ENCODE measurements around the gene MED15. TPM values are rescaled to one million over a fixed set of nuclear protein-coding genes. Genes with fewer than 3 reads are reported as not detected.
A peak's percentile ranks its signal among the peaks of the same experiment; 100 is the strongest.

The MED15 gene
- total RNA-seq, 1 donor from 2014 or later = 135 TPM

DNA sequence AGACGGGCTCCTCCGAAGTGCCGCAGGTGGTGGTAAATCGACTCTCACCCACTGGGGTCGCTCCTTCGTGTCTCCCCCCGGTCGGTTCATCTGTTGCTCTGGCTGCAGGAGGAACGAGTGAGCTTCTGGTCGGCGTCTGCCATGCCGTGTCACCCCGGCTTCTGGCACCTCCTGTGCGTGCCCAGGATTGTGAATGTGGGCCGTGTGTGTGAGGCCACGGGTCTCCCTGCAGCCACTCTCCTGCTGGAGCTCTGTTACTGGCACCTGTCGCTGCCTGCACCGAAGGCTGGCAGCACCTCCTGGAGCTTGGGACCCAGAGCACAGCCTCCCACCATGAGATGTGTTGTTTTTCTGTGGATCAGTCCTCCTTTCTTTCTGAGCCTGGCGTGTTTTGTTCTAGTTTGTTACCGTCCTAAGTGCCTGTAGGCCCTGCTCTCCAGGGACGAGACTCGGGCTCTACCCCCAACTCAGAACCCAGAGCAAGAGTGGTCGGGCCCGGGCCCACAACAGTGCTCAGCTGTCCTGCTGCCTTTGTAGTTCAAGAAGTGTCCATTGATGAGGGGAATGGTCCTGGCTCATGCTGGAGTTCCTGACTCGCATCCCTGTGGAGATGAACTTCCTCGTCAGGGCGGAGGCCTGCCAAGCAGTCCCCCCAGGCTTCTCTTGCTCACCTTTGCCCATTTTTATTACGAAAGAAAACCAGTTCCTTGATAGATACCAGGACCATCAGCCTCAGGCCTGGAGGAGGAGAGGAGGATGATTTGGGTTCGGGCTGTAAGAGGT lies 66.6 kb downstream of the MED15 start:
- TF ChIP-seq, protein P1, sequence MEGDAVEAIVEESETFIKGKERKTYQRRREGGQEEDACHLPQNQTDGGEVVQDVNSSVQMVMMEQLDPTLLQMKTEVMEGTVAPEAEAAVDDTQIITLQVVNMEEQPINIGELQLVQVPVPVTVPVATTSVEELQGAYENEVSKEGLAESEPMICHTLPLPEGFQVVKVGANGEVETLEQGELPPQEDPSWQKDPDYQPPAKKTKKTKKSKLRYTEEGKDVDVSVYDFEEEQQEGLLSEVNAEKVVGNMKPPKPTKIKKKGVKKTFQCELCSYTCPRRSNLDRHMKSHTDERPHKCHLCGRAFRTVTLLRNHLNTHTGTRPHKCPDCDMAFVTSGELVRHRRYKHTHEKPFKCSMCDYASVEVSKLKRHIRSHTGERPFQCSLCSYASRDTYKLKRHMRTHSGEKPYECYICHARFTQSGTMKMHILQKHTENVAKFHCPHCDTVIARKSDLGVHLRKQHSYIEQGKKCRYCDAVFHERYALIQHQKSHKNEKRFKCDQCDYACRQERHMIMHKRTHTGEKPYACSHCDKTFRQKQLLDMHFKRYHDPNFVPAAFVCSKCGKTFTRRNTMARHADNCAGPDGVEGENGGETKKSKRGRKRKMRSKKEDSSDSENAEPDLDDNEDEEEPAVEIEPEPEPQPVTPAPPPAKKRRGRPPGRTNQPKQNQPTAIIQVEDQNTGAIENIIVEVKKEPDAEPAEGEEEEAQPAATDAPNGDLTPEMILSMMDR (IDR thresholded peaks at IDR 0.05; ENCODE audit: unreplicated experiment) = no peak
- Mint-ChIP-seq H3K4me3 (no peak overlapping the region), H3K27me3 (ENCODE audit: low read depth) (no peaks in the 10 kb centered on the region), H3K9me3 (no peaks in the 10 kb centered on the region), H3K4me1 (peaks cover 15% of the 10 kb centered on the region), H3K27ac (peak overlapping the region; percentile 47), H3K36me3 (peaks cover 28% of the 10 kb centered on the region)
- DNase-seq (ENCODE audit: low spot score in 2 of 2, unreplicated experiment in 2 of 2) = no peak

DNA sequence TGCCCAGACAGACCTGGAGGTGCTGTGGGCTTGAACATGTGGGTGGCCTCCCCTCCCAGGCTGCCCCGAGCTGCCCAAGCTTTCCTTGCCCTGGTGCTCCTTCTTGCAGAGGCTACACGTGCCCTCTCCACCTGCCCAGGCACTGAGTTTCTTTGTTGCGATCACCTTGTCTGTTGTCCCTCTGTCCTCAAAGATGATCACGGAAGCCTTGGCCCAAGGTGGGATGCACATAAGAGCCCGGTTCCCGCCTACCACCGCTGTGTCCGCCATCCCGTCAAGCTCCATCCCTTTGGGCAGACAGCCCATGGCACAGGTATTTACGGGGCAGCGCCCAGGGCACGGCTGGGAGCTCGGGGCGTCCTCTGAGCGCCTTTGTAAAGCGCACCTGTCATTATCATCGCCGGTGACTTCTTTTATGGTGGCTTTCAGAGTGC lies 67.5 kb downstream of the MED15 start:
- peaks cover 28% of the 10 kb centered on the region for H3K36me3 Mint-ChIP-seq

DNA sequence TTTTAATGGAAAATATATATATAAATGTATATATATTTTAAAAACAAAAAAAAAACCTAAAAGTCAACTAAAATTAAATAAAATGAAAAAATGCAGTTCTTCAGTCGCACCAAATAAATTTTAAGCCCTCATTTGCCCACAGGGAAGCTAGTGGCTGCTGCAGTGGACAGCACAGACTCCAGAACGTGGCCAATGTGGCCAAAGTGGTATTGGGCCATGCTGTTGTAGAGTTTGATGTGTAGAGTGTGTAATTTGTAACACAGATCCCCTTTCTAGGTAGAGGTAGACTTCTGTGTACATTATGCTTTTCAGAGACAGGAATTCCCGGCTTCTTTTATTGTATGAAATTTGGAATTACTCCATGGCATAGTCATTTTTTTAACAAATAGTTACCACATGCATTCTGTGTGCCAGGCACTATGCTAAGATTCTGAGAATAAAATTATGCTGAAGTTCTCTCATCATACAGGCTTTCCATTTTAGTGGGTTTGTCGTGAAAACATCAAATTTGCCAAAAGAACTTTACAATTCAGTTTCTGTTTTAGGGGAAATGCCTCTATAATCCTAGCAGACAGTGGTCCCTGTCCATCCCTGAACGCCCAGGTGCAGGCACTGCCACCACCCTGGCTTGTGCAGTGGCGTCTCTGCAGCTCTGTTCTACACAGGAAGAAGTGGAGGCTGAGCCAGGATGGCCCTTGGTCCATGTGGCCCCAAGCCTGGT lies 68.5 kb downstream of the MED15 start:
- H3K4me3 Mint-ChIP-seq = no peak overlapping the region
- TF ChIP-seq, protein P1 (IDR thresholded peaks at IDR 0.05; ENCODE audit: unreplicated experiment) = no peak
- no peaks in the 10 kb centered on the region for H3K9me3 Mint-ChIP-seq
- H3K36me3 Mint-ChIP-seq = peaks cover 28% of the 10 kb centered on the region
- H3K27me3 Mint-ChIP-seq (ENCODE audit: low read depth) = no peaks in the 10 kb centered on the region
- no peak for DNase-seq (ENCODE audit: low spot score in 2 of 2, unreplicated experiment in 2 of 2)
- H3K27ac Mint-ChIP-seq = no peak overlapping the region
- peaks cover 8% of the 10 kb centered on the region for H3K4me1 Mint-ChIP-seq

More for the DNA sequence above, 67.5 kb downstream of the MED15 start:
- Mint-ChIP-seq H3K27me3 (ENCODE audit: low read depth) (no peaks in the 10 kb centered on the region), H3K9me3 (no peaks in the 10 kb centered on the region), H3K4me3 (no peak overlapping the region), H3K4me1 (peaks cover 8% of the 10 kb centered on the region), H3K27ac (peak overlapping the region; percentile 32)
- TF ChIP-seq, protein P1 (IDR thresholded peaks at IDR 0.05; ENCODE audit: unreplicated experiment) = no peak
- DNase-seq (ENCODE audit: low spot score in 2 of 2, unreplicated experiment in 2 of 2) = no peak

DNA sequence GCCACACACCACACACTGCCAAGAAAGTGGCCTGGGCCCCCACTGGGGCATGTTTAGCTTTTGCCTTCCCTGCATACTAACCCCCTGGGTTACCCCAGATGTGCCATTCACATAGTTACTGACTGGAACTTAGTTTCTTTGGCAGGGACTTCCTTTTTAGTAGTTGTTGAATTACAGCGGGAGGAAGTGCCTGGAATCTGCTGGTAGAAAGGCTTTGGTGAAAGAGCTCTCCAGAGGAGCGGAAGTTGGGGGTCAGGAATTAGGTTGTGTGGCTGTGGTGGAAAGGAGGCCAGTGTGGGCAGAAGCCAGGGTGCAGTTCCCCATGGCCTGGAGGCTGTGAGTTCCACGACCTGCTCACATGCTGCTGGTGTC lies 69.0 kb downstream of the MED15 start:
- peaks cover 28% of the 10 kb centered on the region for H3K36me3 Mint-ChIP-seq
- H3K27ac Mint-ChIP-seq = no peak overlapping the region
- no peaks in the 10 kb centered on the region for H3K27me3 Mint-ChIP-seq (ENCODE audit: low read depth)
- peaks cover 8% of the 10 kb centered on the region for H3K4me1 Mint-ChIP-seq
- TF ChIP-seq, protein P1 (IDR thresholded peaks at IDR 0.05; ENCODE audit: unreplicated experiment) = no peak
- no peaks in the 10 kb centered on the region for H3K9me3 Mint-ChIP-seq
- no peak overlapping the region for H3K4me3 Mint-ChIP-seq
- DNase-seq (ENCODE audit: low spot score in 2 of 2, unreplicated experiment in 2 of 2) = no peak

DNA sequence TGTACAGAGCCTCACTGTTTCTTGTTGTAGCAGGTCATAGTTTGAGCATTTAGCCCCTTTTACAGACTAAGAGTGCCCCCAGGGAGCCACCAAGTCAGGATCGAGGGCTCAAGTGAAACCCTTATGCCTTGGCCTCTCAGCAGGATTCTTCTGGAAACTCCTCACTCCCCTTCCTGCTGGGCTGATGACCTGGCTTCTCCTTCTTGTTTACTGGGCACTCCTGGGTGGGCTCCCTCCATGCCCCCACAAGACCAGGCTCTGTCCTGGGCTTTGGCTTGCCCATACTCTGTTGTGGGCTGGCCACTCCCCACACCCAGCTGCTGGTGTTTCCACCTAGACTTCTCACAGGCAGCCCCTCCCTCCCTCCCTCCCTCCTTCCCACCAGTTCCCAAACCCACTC lies 69.6 kb downstream of the MED15 start:
- Mint-ChIP-seq H3K27me3 (ENCODE audit: low read depth) (no peaks in the 10 kb centered on the region), H3K27ac (no peak overlapping the region), H3K4me3 (no peak overlapping the region), H3K36me3 (peaks cover 23% of the 10 kb centered on the region), H3K9me3 (no peaks in the 10 kb centered on the region), H3K4me1 (peaks cover 8% of the 10 kb centered on the region)
- TF ChIP-seq, protein P1 (IDR thresholded peaks at IDR 0.05; ENCODE audit: unreplicated experiment) = no peak
- no peak for DNase-seq (ENCODE audit: low spot score in 2 of 2, unreplicated experiment in 2 of 2)
